SKM-1 treated with dmso at 0.1 percent for 144 hours (cell line): ENCODE data around the gene CCNYL1.
A peak's percentile ranks its signal among the peaks of the same experiment; 100 is the strongest.

Source experiments
- DNase-seq: peaks from one replicate; lab custom pipeline; 2025; ENCODE audit not compliant: unreplicated experiment; lab: John Stamatoyannopoulos, UW

CCNYL1 gene

DNA sequence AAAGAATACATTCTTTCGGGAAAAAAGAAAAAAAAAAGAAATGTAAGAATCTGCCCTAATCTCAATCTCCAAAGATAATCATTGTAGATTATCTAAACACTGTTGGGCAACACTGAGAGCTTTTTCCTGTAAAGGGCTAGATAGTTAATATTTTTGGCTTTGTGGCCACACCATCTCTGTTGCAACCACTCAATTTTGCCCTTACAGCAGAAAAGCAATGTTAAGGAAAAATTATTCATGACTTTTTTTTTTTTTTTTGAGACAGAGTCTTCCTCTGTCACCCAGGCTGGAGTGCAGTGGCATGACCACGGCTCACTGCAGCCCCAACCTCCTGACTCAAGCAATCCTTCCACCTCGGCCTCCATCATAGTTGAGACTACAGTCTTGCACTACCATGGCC is 75.6 kb downstream of the CCNYL1 start:
- DNase-seq, result peak; percentile 60

DNA sequence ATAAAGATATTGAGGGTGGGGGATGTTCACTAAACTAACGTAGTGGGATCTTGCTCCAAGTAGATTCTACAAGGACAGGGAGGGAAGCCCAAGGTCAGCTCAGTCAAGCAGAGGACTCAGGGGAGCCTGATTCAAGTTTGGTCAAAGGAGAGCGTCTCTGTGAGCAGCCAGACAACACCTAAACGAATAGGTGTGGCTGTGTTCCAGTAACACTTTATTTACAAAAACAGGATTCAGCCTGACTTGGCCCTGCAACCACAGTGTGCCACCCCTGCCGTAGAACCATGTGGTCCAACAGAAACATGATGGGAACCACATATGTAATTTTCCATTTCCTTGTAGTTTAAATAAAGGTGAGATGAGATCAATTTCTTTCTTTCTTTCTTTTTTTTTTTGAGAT is 76.4 kb downstream of the CCNYL1 start:
- DNase-seq, result no peak

DNA sequence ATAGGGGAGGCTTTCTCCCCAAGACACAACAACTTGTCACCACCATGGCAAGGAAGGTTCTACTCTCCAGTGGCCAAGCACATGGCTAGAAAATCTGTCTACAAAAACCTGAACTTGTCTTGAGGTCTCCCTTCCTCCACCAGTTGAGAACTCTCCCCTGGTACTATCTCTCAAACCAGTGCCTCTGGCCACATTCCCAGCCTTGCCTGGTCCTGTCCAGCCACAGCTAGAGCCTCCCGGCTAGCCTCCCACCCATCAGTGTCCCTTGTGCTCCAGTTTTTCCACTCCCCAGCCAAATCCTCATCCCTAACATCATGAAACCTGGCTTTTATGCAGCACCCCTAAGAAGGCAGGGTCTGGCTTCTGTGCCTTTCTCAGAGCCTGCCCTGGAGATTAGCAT is 79.5 kb downstream of the CCNYL1 start:
- no peak for DNase-seq

DNA sequence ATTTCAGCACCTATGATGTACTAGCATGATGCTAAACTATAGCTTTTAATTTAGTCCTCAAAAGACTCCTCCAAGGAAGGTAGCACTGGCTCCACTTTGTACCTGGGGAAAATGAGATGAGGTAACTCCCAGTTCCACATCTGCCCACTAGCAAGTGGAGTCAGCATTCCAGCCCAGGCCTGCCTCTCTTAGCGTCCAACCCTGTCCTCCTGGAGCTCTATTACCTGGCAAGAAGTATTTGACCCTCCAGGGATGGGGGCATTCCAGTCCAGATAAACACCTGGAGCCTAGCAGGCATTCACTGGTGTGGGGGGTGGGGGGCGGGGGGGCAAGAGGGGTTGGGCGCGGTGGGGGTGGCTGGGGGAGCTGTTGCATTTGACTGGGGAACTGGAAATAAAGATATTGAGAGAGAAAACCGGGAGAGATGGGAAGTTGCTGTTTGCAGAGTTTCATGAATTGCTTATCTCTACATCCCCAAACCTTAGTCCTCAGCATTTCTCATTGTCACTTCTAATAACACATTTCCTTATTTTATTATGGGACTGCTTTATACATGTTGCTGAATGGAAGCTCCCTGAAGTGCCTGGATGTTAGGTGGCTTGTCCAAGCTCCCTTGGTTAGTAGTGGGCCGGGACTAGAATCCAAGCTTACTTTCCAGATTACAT is 80.3 kb downstream of the CCNYL1 start:
- DNase-seq, result no peak

DNA sequence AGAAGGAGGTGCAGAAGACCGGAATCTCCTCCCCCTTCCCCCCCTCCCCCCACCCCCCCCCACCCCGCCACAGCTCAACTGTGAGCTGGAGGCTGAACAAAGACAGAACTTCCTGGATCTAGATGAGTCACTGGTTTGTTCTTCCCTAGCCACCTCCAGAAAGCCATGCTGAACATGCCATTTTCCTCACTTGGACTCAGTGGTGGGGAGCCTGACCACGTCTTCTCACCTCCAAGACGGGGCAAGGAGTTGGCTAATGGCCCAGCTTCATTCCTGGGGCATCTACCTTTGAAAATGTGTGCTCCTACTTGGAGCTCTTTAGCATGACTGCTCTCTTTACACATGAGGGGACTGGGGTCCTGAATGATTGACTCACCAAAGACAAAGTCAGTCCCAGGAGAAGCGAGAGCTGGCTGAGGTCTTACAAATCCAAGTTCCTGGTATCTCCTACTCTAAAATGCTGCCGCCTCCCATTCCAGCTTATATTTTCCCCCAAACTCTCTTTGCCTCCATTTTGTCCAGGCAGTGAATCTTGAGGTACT is 80.9 kb downstream of the CCNYL1 start:
- DNase-seq, result peak; percentile 67

DNA sequence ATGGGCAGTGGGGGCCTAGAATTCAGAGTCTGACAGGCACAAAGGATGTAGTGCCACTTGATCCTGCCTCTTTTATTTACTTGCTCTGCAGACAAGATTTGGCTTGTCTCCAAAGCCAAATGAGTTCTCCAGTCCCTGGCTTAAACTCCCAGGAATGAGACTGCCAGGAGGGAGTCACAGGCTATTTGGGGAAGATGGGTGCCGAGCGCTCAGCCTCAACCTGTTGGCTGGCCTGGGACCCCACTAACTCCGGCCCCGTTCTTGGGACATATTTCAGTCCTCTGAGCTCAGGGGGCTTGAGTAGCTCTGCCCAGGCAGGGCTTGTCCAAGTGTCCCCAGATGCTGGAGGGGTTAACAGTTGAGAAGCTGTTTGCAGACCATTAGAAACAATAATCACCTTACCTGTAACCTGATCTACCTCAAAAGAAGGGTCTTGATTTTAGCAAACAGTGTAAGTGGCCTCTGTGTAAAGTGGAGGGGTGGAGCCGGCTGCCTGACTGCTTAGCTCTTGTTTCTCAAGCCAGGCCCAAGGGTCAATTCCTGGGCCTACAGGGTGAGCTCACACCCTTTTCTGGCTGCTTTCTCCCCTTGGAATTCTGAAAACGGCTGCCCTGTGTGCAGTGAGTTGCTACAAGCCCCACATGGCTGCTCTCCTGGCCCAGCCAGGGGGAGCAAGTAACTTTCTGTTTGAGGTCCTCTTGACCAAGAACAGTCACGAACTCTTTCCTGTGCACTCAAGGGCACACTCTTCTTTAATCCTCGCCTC is 85.3 kb downstream of the CCNYL1 start:
- DNase-seq, result no peak

DNA sequence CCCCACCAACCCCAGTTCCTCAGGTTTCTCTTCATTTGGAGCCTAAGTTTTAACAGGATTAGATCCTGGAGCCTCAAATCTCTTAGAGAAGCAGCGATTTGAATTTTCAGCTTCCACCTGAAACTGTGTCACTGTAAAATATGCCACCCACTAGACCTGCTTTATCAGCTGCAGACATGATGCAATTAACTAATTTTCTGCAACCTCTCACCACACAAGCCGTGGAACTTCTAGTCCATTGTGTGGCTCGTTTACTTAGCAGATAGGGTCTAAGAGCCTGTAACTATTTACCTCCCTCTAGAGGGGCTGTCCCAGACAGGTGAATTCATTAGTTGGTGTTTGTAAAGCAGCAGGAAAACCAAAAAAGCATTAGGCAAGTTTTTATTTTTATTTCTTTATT is 89.8 kb downstream of the CCNYL1 start:
- peak; percentile 10 for DNase-seq

DNA sequence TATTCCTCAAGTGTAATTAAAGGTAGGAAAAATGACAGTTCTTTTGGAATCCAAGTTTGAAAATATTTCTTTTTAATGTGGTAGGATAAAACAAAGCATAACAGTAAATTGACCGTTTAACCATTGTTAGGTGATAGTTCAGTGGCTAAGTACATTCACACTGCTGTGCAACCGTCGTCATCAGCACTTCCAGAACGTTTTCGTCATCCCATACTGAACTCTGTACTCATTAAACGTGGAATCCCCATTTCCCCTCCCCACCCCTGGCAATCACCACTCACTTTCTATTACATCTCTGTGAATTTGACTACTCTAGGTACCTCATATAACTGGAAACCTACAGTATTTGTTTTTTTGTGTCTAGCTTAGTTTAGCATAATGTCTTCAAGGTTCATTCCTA is 91.2 kb downstream of the CCNYL1 start:
- no peak for DNase-seq
